GM21423 (cell line): ENCODE results near the gene CDCA8.

ENCODE experiments used
- ATAC-seq: cut with Tn5 transposase; IDR thresholded peaks from one replicate; pipeline ENCODE4 v1.9.1; 2021; ENCODE audit warnings: mild to moderate bottlenecking, moderate library complexity; ENCODE audit not compliant: unreplicated experiment

Gene CDCA8

GRCh38 chr1:37692078-37692833 lies at the start of gene CDCA8:
CDCA8 (plus strand) TSS chr1:37692516; CDS start chr1:37692691, 175 bp downstream.
- peak; percentile 71 for ATAC-seq

- ATAC-seq, result no peak
These were observed 45.0 kb upstream of the CDCA8 start for GRCh38 chr1:37647281-37647680.

- ATAC-seq, result no peak
These were observed 42.1 kb upstream of the CDCA8 start for GRCh38 chr1:37650173-37650572.

GRCh38 chr1:37650721-37651120 lies 41.6 kb upstream of the CDCA8 start:
- no peak for ATAC-seq

GRCh38 chr1:37651803-37652202 lies 40.5 kb upstream of the CDCA8 start:
- ATAC-seq, result no peak

GRCh38 chr1:37652976-37653375 lies 39.3 kb upstream of the CDCA8 start:
- ATAC-seq, result no peak

- no peak for ATAC-seq
These were observed 38.4 kb upstream of the CDCA8 start for GRCh38 chr1:37653906-37654305.

- no peak for ATAC-seq
These were observed 37.0 kb upstream of the CDCA8 start for GRCh38 chr1:37655274-37655673.

- no peak for ATAC-seq
These were observed 36.3 kb upstream of the CDCA8 start for GRCh38 chr1:37656026-37656425.

- no peak for ATAC-seq
These were observed 35.4 kb upstream of the CDCA8 start for GRCh38 chr1:37656881-37657280.

GRCh38 chr1:37657620-37658412 lies 34.5 kb upstream of the CDCA8 start:
- no peak for ATAC-seq

GRCh38 chr1:37658486-37658885 lies 33.8 kb upstream of the CDCA8 start:
- no peak for ATAC-seq

- ATAC-seq, result no peak
These were observed 31.7 kb upstream of the CDCA8 start for GRCh38 chr1:37660664-37661063.

- ATAC-seq, result no peak
These were observed 30.9 kb upstream of the CDCA8 start for GRCh38 chr1:37661401-37661800.

GRCh38 chr1:37662031-37662755 lies 30.1 kb upstream of the CDCA8 start:
- ATAC-seq, result no peak

- no peak for ATAC-seq
These were observed 28.8 kb upstream of the CDCA8 start for GRCh38 chr1:37663426-37664000.

GRCh38 chr1:37666241-37666867 lies 26.0 kb upstream of the CDCA8 start:
- ATAC-seq, result no peak

- no peak for ATAC-seq
These were observed 25.2 kb upstream of the CDCA8 start for GRCh38 chr1:37667023-37667671.

- no peak for ATAC-seq
These were observed 22.2 kb upstream of the CDCA8 start for GRCh38 chr1:37670133-37670532.

GRCh38 chr1:37671261-37671660 lies 21.1 kb upstream of the CDCA8 start:
- no peak for ATAC-seq
